CD14-positive monocyte (primary cell): ENCODE measurements around the gene UGT2A3. TPM values are rescaled to one million over a fixed set of nuclear protein-coding genes. Genes with fewer than 3 reads are reported as not detected.

Experiments used
- DNase-seq, 3 donors: peaks; one replicate each; pipeline ENCODE4 v3.0.0-alpha.2; 2011 to 2022
- H2AFZ ChIP-seq: 2 replicates; pipeline ENCODE4 v1.6.0; 2012; ENCODE audit warnings: mild to moderate bottlenecking, low read depth, low read length, inconsistent platforms; ENCODE audit not compliant: insufficient read depth, poor library complexity, severe bottlenecking
- H3K27ac ChIP-seq, 2 donors: 1 replicate in 1 of 2; 2 replicates in 1 of 2; pipeline ENCODE4 v1.5.1; 2012 to 2013; ENCODE audit warnings: low read length in 2 of 2, control low read depth in 1 of 2, inconsistent platforms in 1 of 2, low read depth in 1 of 2, mild to moderate bottlenecking in 1 of 2
- H3K27me3 ChIP-seq, 2 donors: one replicate each; pipeline versions ENCODE4 v1.6.0 to v1.6.1; 2011 to 2013; ENCODE audit warnings: low read length in 2 of 2; ENCODE audit not compliant: control insufficient read depth in 2 of 2, insufficient read depth in 2 of 2
- H3K36me3 ChIP-seq, 2 donors: replicated peaks in 1 of 2; 1 replicate in 1 of 2; 2 replicates in 1 of 2; pipeline versions ENCODE4 v1.5.1 to v1.6.1; 2012 to 2013; ENCODE audit warnings: low read length in 2 of 2, control low read depth in 1 of 2, inconsistent platforms in 1 of 2, mild to moderate bottlenecking in 1 of 2; ENCODE audit not compliant: insufficient read depth in 2 of 2, control insufficient read depth in 1 of 2
- H3K4me1 ChIP-seq, 2 donors: 1 replicate in 1 of 2; 2 replicates in 1 of 2; pipeline versions ENCODE4 v1.5.1 to v1.6.1; 2012 to 2013; ENCODE audit warnings: low read length in 2 of 2, control low read depth in 1 of 2, inconsistent platforms in 1 of 2, mild to moderate bottlenecking in 1 of 2, moderate library complexity in 1 of 2; ENCODE audit not compliant: insufficient read depth in 2 of 2, control insufficient read depth in 1 of 2
- H3K4me2 ChIP-seq: replicated peaks from 2 replicates; pipeline ENCODE3; 2012; ENCODE audit warnings: low read length, moderate library complexity, mild to moderate bottlenecking; ENCODE audit not compliant: poor library complexity, severe bottlenecking; ENCODE audit errors: extremely low read depth
- H3K4me3 ChIP-seq, 3 experiments: fragments of 200-600 bp in 1 of 3; sonication (generic) in 1 of 3; replicated peaks in 1 of 3; 1 replicate in 2 of 3; 2 replicates in 1 of 3; pipeline ENCODE4 v1.5.1; 2011 to 2013; ENCODE audit warnings: low read length in 3 of 3, mild to moderate bottlenecking in 3 of 3, control low read depth in 2 of 3, low read depth in 2 of 3, inconsistent platforms in 1 of 3, moderate library complexity in 1 of 3
- H3K79me2 ChIP-seq: 2 replicates; pipeline ENCODE4 v1.6.0; 2012; ENCODE audit warnings: mild to moderate bottlenecking, control low read depth, inconsistent platforms, low read length, moderate library complexity; ENCODE audit not compliant: insufficient read depth
- H3K9ac ChIP-seq: 2 replicates; pipeline ENCODE4 v1.6.0; 2017; ENCODE audit warnings: low read length, mild to moderate bottlenecking; ENCODE audit not compliant: insufficient read depth, poor library complexity, severe bottlenecking
- H3K9me3 ChIP-seq, 2 donors: replicated peaks in 1 of 2; 1 replicate in 1 of 2; 2 replicates in 1 of 2; pipeline versions ENCODE4 v1.5.1 to v1.6.1; 2012 to 2013; ENCODE audit warnings: low read length in 2 of 2, control low read depth in 1 of 2; ENCODE audit not compliant: control insufficient read depth in 1 of 2, insufficient read depth in 1 of 2
- H4K20me1 ChIP-seq: 2 replicates; pipeline ENCODE4 v1.6.0; 2012; ENCODE audit warnings: mild to moderate bottlenecking, low read length, control low read depth, moderate library complexity; ENCODE audit not compliant: insufficient read depth
- H3K27ac Mint-ChIP-seq, 7 donors: one replicate each; pipeline ENCODE4 v1.8.0; 2020; ENCODE audit warnings: mild to moderate bottlenecking in 7 of 7, mixed read lengths in 7 of 7, moderate library complexity in 6 of 7, inconsistent platforms in 2 of 7
- H3K27me3 Mint-ChIP-seq, 3 donors: one replicate each; pipeline ENCODE4 v1.8.0; 2021 to 2022; ENCODE audit warnings: low read depth in 3 of 3, mild to moderate bottlenecking in 3 of 3, mixed read lengths in 3 of 3, moderate library complexity in 3 of 3, inconsistent platforms in 1 of 3
- H3K36me3 Mint-ChIP-seq, 2 donors: one replicate each; pipeline ENCODE4 v1.8.0; 2020; ENCODE audit warnings: mixed read lengths in 2 of 2, inconsistent platforms in 1 of 2, mild to moderate bottlenecking in 1 of 2
- H3K4me1 Mint-ChIP-seq: one replicate; pipeline ENCODE4 v1.8.0; 2020; ENCODE audit warnings: mild to moderate bottlenecking, mixed read lengths
- H3K4me3 Mint-ChIP-seq, 2 donors: one replicate each; pipeline ENCODE4 v1.8.0; 2020; ENCODE audit warnings: mild to moderate bottlenecking in 2 of 2, mixed read lengths in 2 of 2, moderate library complexity in 1 of 2
- H3K9me3 Mint-ChIP-seq, 7 donors: one replicate each; pipeline ENCODE4 v1.8.0; 2020 to 2022; ENCODE audit warnings: mixed read lengths in 7 of 7, mild to moderate bottlenecking in 6 of 7, moderate library complexity in 6 of 7, inconsistent platforms in 2 of 7
- WGBS: methylation state at CpG from one replicate; pipeline ENCODE4 v1.1.5; 2013; ENCODE audit warnings: missing lambda C conversion rate; ENCODE audit not compliant: insufficient coverage; 5-methylcytosine and 5-hydroxymethylcytosine counted together
- intact Hi-C, 2 donors: fragments of 100-400 bp; cut with micrococcal nuclease; formaldehyde crosslinking; loops; one replicate each; pipeline versions ENCODE4 v1.15.0 to v1.15.1; 2023
- polyA plus RNA-seq, 3 donors: library from polyadenylated mRNA; depleted of rRNA in 1 of 3; unstranded in 2 of 3; stranded (reverse) in 1 of 3; fragments of 300-500 nt in 2 of 3; fragments of >200 nt in 1 of 3; fragmentation: Illumina TruSeq in 2 of 3; gene quantifications; 1 replicate in 2 of 3; 2 replicates in 1 of 3; pipeline ENCODE4 v1.2.3, GENCODE V29; 2012 to 2021
- TF ChIP-seq, protein P1 (sequence below): fragments of 200-600 bp; IDR thresholded peaks from one replicate; pipeline ENCODE4 v1.8.0; 2022; ENCODE audit warnings: antibody characterized with exemption, mild to moderate bottlenecking

Gene UGT2A3
- polyA plus RNA-seq, 3 donors: not detected

DNA sequence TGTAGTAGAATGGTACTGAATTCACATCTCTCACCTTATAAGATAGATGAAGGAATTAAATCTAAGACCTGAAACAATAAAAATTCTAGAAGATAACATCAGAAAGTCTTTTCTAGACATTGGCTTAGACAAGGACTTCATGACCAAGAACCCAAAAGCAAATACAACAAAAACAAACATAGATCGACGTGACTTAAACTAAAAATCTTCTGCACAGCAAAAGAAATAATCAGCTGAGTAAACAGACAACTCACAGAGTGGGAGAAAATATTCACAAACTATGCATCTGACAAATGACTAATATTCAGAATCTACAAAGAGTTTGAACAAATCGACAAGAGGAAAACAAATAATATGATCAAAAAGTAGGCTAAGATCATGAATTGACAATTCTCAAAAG is 38.8 kb downstream of the UGT2A3 start:
- no peaks in the 10 kb centered on the region for H3K27me3 ChIP-seq
- intact Hi-C loops: no loop called here
- Mint-ChIP-seq H3K9me3 (peaks cover 0 to 5% (median 2%) of the 10 kb centered on the region in 7 donors), H3K27me3 (peaks cover 0 to 2% (median 0%) of the 10 kb centered on the region in 3 donors), H3K4me1 (no peaks in the 10 kb centered on the region), H3K27ac (no peak overlapping the region), H3K4me3 (no peak overlapping the region), H3K36me3 (no peaks in the 10 kb centered on the region)
- no peak overlapping the region for H2AFZ ChIP-seq
- TF ChIP-seq, protein P1, sequence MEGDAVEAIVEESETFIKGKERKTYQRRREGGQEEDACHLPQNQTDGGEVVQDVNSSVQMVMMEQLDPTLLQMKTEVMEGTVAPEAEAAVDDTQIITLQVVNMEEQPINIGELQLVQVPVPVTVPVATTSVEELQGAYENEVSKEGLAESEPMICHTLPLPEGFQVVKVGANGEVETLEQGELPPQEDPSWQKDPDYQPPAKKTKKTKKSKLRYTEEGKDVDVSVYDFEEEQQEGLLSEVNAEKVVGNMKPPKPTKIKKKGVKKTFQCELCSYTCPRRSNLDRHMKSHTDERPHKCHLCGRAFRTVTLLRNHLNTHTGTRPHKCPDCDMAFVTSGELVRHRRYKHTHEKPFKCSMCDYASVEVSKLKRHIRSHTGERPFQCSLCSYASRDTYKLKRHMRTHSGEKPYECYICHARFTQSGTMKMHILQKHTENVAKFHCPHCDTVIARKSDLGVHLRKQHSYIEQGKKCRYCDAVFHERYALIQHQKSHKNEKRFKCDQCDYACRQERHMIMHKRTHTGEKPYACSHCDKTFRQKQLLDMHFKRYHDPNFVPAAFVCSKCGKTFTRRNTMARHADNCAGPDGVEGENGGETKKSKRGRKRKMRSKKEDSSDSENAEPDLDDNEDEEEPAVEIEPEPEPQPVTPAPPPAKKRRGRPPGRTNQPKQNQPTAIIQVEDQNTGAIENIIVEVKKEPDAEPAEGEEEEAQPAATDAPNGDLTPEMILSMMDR: no peak
- H3K9ac ChIP-seq: no peak overlapping the region
- H3K9me3 ChIP-seq: peaks cover 0 to 4% of the 10 kb centered on the region in 2 donors
- H3K4me3 ChIP-seq: no peak overlapping the region
- no peaks in the 10 kb centered on the region for H4K20me1 ChIP-seq
- H3K27ac ChIP-seq: no peak overlapping the region
- no peak overlapping the region for H3K4me2 ChIP-seq
- H3K79me2 ChIP-seq: no peaks in the 10 kb centered on the region
- DNase-seq: no peak
- H3K4me1 ChIP-seq: no peaks in the 10 kb centered on the region
- no CpG with 5 or more reads among the region's 3 CpGs for WGBS
- H3K36me3 ChIP-seq: no peaks in the 10 kb centered on the region

DNA sequence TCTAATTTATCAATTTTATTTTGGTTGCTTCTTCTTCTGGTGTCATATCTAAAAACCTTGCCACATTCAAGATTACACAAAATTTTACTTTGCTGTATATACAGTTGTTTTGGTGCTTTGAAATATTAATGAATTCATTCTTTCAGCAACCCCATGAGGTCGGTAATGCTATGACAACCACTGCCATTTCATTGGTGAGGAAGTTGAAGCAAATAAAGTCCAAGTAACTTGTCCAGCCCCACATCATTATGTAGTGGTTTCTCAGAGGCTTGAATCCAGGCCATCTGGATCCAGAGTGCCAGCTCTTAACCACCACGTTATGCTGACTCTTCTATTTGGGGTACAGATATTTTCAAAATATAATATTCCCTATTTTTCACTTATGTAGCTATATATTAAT is 42.2 kb downstream of the UGT2A3 start:
- H3K4me1 ChIP-seq: no peaks in the 10 kb centered on the region
- intact Hi-C loops: no loop called here
- no CpG with 5 or more reads among the region's 2 CpGs for WGBS
- no peaks in the 10 kb centered on the region for H3K9me3 ChIP-seq
- H3K4me3 Mint-ChIP-seq: no peak overlapping the region
- no peak overlapping the region for H3K9ac ChIP-seq
- H3K36me3 ChIP-seq: no peaks in the 10 kb centered on the region
- no peaks in the 10 kb centered on the region for H3K4me1 Mint-ChIP-seq
- H3K79me2 ChIP-seq: no peaks in the 10 kb centered on the region
- no peaks in the 10 kb centered on the region for H4K20me1 ChIP-seq
- TF ChIP-seq, protein P1: no peak
- H2AFZ ChIP-seq: no peak overlapping the region
- no peaks in the 10 kb centered on the region for H3K27me3 ChIP-seq
- peaks cover 0 to 3% (median 0%) of the 10 kb centered on the region in 3 donors for H3K27me3 Mint-ChIP-seq
- DNase-seq: no peak
- no peak overlapping the region for H3K4me3 ChIP-seq
- H3K27ac ChIP-seq: no peak overlapping the region
- H3K36me3 Mint-ChIP-seq: no peaks in the 10 kb centered on the region
- peaks cover 0 to 6% (median 0%) of the 10 kb centered on the region in 7 donors for H3K9me3 Mint-ChIP-seq
- H3K27ac Mint-ChIP-seq: no peak overlapping the region
- no peak overlapping the region for H3K4me2 ChIP-seq
